HG03196 (cell line): ENCODE data around the gene ZNF865.

ENCODE experiments used
- ATAC-seq: cut with Tn5 transposase; IDR thresholded peaks from one replicate; pipeline ENCODE4 v1.9.1; 2021; ENCODE audit not compliant: unreplicated experiment

ZNF865 gene

DNA sequence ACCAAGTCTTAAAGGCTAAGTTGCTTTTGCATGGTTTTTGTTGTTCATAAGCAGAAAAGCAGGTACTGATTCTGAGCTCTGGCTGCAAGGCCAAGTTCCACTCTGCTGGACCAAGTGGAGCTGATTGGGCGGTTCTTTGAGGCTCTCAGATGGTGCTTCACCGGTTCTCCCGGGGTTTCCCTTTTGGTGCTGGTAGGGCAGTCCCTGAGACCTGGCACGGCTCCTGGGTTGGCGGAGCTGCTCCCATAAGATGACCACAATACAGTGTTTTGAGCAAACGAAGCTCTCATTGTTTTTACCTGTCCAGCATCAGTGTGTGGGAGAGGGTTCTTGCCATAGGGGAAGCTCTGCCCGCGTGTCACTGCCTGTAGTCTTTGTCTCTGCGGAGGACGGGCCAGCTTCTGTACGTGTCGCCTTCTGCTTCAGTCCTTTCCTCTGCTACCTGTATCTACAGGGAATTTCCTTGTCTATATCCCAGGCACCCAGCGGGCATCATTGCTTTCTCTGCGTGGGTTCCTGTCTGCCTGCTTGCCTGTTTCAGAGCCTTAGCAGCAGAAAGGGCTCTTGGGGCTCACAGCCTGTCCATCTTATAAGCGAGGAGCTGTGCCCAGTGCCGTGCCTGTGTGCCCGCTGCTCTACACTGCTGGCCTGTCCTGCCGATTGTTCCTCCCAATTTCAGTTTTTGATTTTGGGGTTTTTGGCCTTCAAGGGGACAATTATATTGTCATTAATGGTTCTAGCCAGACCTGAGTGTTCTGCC, 51.7 kb downstream of the ZNF865 start:
- ATAC-seq = no peak

- no peak for ATAC-seq
Measured at GRCh38 chr19:55658846-55659459, 53.5 kb downstream of the ZNF865 start.

- no peak for ATAC-seq
Measured at GRCh38 chr19:55659822-55660221, 54.4 kb downstream of the ZNF865 start.

DNA sequence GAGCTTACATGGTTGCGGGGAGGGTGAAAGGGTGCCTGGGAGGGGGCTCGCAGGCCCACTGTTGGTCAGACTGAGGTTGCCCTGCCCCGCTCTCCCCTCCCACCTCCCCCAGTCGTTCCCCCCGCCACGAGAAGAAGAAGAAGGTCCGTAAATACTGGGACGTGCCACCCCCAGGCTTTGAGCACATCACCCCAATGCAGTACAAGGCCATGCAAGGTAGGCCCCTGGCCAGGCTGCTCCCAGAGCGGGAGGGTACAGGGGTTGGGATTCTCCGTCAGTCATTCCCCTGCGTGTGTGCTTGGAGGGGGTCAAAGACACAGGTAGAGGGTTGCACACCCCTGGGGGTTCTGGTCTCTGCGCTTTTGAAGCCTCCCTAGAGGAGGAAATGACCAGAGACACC, 55.0 kb downstream of the ZNF865 start:
- ATAC-seq = no peak

- ATAC-seq = no peak
Measured at GRCh38 chr19:55660991-55661390, 55.5 kb downstream of the ZNF865 start.

- no peak for ATAC-seq
Measured at GRCh38 chr19:55661826-55662225, 56.4 kb downstream of the ZNF865 start.

DNA sequence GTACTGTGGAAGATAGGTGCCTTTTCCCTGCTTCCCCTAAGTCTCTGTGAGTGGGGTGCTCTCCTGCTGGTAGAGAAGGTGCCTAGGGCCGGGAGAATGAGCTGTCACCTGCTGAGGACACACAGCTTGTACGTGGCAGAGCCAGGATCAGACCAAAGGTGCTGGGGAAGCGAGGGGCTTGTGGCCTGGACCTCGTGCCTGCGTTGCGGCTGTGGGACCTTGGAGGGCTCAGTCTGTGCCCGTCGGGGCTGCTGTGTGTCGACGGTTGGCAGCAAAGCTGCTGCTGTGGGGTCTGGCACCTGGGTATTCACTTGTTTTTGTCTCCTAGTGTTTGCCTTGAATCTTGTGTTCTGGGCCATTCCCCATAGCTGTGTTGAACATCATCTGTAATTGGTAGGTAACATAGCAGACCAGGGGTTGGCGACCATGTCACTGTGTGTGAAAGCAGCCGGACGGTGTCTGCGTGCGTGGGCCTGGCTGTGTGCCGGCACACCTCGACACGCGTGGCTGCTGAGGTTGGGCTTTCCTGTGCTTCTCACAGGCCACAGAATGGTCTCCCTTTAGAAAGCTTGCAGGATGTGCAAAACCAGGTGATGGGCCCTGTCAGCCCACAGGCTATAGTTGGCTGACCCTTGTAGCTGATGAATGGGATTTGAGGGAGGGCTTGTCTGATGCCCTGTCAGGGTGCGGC, 58.5 kb downstream of the ZNF865 start:
- ATAC-seq = no peak

- no peak for ATAC-seq
Measured at GRCh38 chr19:55666343-55667005, 61.0 kb downstream of the ZNF865 start.
